Dedifferentiated amniotic fluid mesenchymal stem cell (primary cell): ENCODE measurements around the gene PYGM.
"Not testable (repeated sequence)": the region's sequence is repeated elsewhere in the genome, so short reads cannot be mapped to it uniquely, and the experiment has no call there.

Experiments used
- DNase-seq: peaks from one replicate; pipeline ENCODE4 v3.0.0-alpha.2; 2016; ENCODE audit errors: extremely low spot score

The PYGM gene

GRCh38 chr11:64716473-64717267 lies 43.1 kb downstream of the PYGM start:
- DNase-seq, result no peak

- DNase-seq, result no peak
These were observed 43.9 kb downstream of the PYGM start for GRCh38 chr11:64715756-64716472.

- DNase-seq, result no peak
These were observed 44.7 kb downstream of the PYGM start for GRCh38 chr11:64715110-64715509.

- DNase-seq, result no peak
These were observed 45.1 kb downstream of the PYGM start for GRCh38 chr11:64714666-64715065.

GRCh38 chr11:64713781-64714363 lies 45.9 kb downstream of the PYGM start:
- DNase-seq, result no peak

GRCh38 chr11:64713016-64713707 lies 46.6 kb downstream of the PYGM start:
- DNase-seq, result no peak

- no peak for DNase-seq
These were observed 47.3 kb downstream of the PYGM start for GRCh38 chr11:64712430-64713015.

- no peak for DNase-seq
These were observed 47.8 kb downstream of the PYGM start for GRCh38 chr11:64711956-64712362.

- DNase-seq, result no peak
These were observed 48.4 kb downstream of the PYGM start for GRCh38 chr11:64711138-64711955.

GRCh38 chr11:64710418-64711137 lies 49.2 kb downstream of the PYGM start:
- no peak for DNase-seq

- no peak for DNase-seq
These were observed 54.3 kb downstream of the PYGM start for GRCh38 chr11:64705501-64705900.

- no peak for DNase-seq
These were observed 56.7 kb downstream of the PYGM start for GRCh38 chr11:64703048-64703447.

- not testable (repeated sequence) for DNase-seq
These were observed 57.8 kb downstream of the PYGM start for GRCh38 chr11:64701956-64702355.

GRCh38 chr11:64698427-64698826 lies 61.3 kb downstream of the PYGM start:
- no peak for DNase-seq

GRCh38 chr11:64697663-64698375 lies 62.0 kb downstream of the PYGM start:
- no peak for DNase-seq
